ENCODE data around the gene SPACA9. TPM values are rescaled to one million over a fixed set of nuclear protein-coding genes. Genes with fewer than 3 reads are reported as not detected.

SPACA9 gene
- total RNA-seq, 1 donor from 2014 or later: 3.3 TPM

DNA sequence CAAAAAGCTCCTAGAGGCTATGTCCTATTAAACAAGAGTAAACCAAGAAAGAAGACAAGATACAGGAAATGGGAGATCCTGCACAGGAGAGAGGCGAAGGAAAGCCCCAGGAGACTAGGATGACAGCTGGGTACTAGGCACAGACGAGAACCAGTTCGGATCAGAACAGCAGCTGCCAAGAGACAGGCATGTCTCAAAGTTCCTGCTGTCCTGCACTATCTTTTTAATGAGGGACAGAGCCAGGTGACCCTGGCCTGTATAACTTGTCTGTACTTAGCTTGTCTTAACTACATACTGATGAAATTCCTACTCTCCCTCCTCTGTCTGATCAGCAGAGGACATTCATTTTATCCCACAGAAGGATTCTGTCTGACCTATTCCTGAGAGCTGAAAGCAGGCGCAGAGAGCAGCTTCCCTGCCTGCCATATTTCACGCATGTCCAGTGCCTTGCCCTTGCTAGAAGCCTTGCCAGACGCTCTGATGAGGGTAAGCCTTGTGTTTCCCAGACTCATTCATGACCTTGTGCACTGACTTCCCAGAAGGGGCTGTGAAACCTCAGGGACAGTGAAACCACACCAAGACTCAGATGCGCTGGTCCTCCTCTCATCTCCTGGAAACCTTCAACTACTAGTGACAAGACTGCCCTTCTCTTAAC, 41.0 kb downstream of the SPACA9 start:
- Histone ChIP-seq H3K4me1 (no peaks in the 10 kb centered on the region), H3K27ac (no peak overlapping the region), H3K36me3 (peaks cover 100% of the 10 kb centered on the region), H3K27me3 (no peaks in the 10 kb centered on the region), H3K4me3 (no peak overlapping the region), H3K9me3 (no peaks in the 10 kb centered on the region)
- intact Hi-C loops (cut with DNase I): no loop called here
- TF ChIP-seq, protein P1, sequence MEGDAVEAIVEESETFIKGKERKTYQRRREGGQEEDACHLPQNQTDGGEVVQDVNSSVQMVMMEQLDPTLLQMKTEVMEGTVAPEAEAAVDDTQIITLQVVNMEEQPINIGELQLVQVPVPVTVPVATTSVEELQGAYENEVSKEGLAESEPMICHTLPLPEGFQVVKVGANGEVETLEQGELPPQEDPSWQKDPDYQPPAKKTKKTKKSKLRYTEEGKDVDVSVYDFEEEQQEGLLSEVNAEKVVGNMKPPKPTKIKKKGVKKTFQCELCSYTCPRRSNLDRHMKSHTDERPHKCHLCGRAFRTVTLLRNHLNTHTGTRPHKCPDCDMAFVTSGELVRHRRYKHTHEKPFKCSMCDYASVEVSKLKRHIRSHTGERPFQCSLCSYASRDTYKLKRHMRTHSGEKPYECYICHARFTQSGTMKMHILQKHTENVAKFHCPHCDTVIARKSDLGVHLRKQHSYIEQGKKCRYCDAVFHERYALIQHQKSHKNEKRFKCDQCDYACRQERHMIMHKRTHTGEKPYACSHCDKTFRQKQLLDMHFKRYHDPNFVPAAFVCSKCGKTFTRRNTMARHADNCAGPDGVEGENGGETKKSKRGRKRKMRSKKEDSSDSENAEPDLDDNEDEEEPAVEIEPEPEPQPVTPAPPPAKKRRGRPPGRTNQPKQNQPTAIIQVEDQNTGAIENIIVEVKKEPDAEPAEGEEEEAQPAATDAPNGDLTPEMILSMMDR (IDR thresholded peaks at IDR 0.05): no peak
- ATAC-seq (no peak), DNase-seq (no peak)

DNA sequence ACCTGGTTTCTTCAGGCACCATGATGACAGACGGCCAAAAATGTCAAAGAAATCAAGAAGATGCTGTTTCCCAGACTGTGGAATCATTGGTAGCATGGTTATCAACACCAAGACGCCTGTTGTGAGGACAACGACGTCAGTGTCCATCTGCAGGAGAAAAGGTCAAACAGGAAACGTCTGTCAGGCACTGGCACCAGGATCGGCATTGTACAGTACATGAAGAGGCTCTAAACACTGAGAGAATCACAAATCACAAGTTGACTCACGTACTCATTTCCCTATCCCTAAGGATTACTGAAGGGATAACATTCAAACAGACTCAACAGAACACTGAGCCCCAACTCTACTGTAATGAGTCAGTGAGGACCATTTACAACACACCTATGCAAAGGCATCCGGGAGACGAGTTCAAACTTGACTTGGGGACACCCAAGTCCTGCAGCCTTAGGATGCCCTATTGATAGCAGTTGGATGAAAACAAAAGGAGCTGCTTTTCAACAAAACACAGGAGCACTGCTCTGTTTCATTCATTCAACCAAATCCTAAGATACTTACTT, 44.7 kb downstream of the SPACA9 start:
- no peaks in the 10 kb centered on the region for H3K27me3 ChIP-seq
- TF ChIP-seq, protein P1 (IDR thresholded peaks at IDR 0.05): no peak
- ATAC-seq: no peak
- no peak for DNase-seq
- no peaks in the 10 kb centered on the region for H3K9me3 ChIP-seq
- H3K27ac ChIP-seq: no peak overlapping the region
- H3K4me3 ChIP-seq: no peak overlapping the region
- peaks cover 100% of the 10 kb centered on the region for H3K36me3 ChIP-seq
- H3K4me1 ChIP-seq: no peaks in the 10 kb centered on the region
- intact Hi-C loops (cut with DNase I): no loop called here

DNA sequence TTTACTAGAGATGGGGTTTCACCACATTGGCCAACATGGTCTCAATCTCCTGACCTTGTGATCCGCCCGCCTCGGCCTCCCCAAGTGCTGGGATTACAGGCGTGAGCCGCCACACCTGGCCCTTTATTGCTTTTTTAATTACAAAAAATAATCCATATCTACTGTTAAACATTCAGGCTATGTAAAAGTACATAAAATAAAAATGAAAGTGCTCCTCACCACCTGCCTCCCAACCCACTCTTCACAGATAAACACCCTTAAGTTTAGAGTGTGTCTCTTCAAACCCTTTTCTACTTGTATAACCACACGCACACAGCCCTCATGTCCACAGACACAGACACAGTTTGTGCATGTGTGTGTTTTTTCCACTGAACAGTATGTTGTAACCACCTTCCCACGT, 49.0 kb downstream of the SPACA9 start:
- TF ChIP-seq, protein P1 (IDR thresholded peaks at IDR 0.05): no peak
- Histone ChIP-seq H3K27ac (no peak overlapping the region), H3K9me3 (no peaks in the 10 kb centered on the region), H3K27me3 (no peaks in the 10 kb centered on the region), H3K4me3 (no peak overlapping the region), H3K4me1 (no peaks in the 10 kb centered on the region), H3K36me3 (peaks cover 74% of the 10 kb centered on the region)
- DNase-seq (no peak), ATAC-seq (no peak)
- intact Hi-C loops (cut with DNase I): no loop called here

DNA sequence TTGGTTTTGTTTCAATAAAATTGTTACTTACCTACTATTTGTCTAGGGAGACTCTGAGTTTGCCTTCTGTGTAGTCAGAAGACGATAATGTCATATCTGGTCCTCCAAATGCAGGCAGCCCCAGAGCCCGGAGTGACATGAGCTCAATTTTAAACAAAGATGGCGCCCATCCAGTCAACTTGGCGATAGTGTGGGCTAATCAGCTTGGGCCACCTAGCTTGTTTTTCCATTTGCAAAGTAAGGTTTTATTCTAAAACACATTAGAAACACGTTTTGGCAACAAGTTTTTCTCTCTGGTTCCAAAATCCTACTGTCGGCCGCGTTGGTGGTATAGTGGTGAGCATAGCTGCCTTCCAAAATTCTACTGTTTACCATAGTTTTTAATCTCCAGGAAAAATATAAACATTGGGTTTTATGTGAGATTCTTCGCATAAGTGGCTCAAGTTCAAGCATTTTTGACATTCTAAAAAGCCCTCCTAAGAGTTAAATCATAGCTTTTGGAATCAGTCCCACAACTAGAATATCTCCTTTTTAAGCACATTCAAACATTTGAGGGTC, 52.6 kb downstream of the SPACA9 start:
- Histone ChIP-seq H3K27ac (no peak overlapping the region), H3K36me3 (peaks cover 56% of the 10 kb centered on the region), H3K4me3 (no peak overlapping the region), H3K9me3 (no peaks in the 10 kb centered on the region), H3K27me3 (no peaks in the 10 kb centered on the region), H3K4me1 (no peaks in the 10 kb centered on the region)
- ATAC-seq (no peak), DNase-seq (no peak)
- TF ChIP-seq, protein P1 (IDR thresholded peaks at IDR 0.05): no peak
- intact Hi-C loops (cut with DNase I): no loop called here

DNA sequence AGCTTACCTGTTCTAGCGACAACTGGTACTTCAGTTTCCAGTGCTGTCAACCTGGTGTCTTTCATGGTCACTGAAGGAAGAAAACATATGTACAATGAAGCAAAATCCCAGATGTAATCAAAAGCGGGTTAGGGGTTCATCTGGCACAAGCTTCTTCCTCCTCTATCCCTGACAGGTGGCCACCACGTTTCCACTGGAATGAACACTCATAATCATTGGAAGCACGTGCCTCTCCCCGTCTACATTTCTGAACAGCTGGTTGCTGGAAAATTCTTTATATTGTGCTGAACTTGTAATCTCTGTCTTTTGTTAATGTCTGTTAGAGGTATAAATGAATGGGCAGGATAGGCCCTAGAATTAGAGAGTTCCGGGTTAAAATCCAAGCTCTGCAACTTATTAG, 56.3 kb downstream of the SPACA9 start:
- Histone ChIP-seq H3K27me3 (no peaks in the 10 kb centered on the region), H3K9me3 (no peaks in the 10 kb centered on the region), H3K4me1 (no peaks in the 10 kb centered on the region), H3K36me3 (peaks cover 18% of the 10 kb centered on the region), H3K4me3 (no peak overlapping the region), H3K27ac (no peak overlapping the region)
- ATAC-seq (no peak), DNase-seq (no peak)
- TF ChIP-seq, protein P1 (IDR thresholded peaks at IDR 0.05): no peak
- intact Hi-C loops (cut with DNase I): no loop called here

All from upper lobe of right lung (tissue), 1 donor.